ENCODE results near the gene AHCY.
"Not testable (repeated sequence)": the region's sequence is repeated elsewhere in the genome, so short reads cannot be mapped to it uniquely, and the experiment has no call there.

The AHCY gene

GRCh38 chr20:34302723-34303533, at the start of gene AHCY:
AHCY (minus strand) TSS chr20:34303355; CDS start chr20:34303270, 85 bp downstream.
- DNase-seq = peak; percentile 77

DNA sequence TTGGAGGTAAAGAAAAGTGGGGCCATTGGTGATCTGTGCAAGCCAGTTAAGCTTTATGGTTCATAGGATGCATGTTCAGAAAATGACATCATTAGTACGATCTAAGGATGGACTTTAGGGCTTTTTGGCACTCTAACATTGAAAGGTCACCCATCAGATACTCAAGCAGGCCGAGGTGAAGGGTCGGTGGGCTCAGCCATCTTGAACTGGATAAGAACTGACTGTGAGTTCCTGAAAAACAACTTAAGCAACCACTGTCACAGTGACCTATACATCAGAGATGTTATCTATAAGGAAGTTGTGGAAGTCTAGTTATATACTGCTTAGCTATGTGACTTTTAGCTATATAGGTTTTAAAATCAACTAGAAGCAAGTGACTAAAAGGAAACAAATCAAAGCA, 46.9 kb upstream of the AHCY start:
- DNase-seq = no peak

- DNase-seq = no peak
These were observed 44.4 kb upstream of the AHCY start for GRCh38 chr20:34347571-34347970.

DNA sequence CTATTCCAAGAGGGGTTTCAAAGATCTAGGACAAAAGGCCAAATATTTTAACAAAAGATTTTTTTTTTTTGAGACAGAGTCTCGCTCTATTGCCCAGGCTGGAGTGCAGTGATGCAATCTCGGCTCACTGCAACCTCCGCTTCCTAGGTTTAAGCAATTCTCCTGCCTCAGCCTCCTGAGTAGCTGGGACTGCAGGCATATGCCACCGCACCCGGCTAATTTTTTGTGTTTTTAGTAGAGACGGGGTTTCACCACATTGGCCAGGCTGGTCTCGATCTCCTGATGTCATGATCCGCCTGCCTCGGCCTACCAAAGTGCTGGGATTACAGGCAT, 43.3 kb upstream of the AHCY start:
- DNase-seq = not testable (repeated sequence)

- not testable (repeated sequence) for DNase-seq
These were observed 42.8 kb upstream of the AHCY start for GRCh38 chr20:34345839-34346532.

DNA sequence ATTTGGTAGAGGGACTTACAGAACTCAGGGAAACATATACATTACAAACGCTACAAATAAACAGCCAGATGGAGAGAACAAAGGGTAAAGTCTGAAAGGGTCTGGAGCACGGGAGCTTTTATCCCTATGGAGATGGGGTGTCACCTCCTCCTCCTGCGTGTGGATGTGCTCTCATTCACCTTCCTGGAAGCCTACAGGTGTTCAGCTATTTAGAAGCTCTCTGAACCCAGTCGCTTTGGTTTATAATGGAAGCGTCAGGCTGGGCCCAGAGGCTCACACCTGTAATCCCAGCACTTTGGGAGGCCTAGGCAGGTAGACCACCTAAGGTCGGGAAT, 42.2 kb upstream of the AHCY start:
- DNase-seq = no peak

- DNase-seq = no peak
These were observed 41.1 kb upstream of the AHCY start for GRCh38 chr20:34344238-34344637.

GRCh38 chr20:34343458-34344211, 40.5 kb upstream of the AHCY start:
- DNase-seq = no peak

DNA sequence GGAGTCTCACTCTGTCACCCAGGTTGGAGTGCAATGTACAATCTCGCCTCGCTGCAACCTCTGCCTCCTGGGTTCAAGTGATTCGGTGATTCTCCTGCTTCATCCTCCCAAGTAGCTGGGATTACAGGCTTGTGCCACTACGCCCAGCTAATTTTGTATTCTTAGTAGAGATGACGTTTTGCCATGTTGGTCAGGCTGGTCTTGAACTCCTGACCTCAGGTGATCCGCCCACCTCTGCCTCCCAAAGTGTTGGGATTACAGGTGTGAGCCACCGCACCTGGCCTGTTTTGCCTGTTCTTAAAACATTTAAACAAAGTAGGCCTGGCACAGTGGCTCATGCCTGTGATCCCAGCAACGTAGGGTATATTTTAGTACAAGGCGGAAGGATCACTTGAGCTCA, 38.0 kb upstream of the AHCY start:
- not testable (repeated sequence) for DNase-seq

DNA sequence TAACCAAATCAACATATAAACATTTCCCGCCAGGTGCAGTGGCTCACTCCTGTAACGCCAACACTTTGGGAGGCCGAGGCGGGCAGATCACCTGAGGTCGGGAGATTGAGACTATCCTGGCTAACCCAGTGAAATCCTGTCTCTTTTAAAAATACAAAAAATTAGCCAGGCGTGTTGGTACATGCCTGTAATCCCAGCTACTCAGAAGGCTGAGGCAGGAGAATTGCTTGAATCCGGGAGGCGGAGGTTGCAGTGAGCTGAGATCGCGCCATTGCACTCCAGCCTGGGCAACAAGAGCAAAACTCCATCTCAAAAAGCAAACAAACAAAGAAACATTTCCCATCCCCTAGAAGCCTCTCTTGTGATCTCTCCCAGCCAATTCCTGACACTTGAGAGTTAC, 37.6 kb upstream of the AHCY start:
- DNase-seq = not testable (repeated sequence)

GRCh38 chr20:34337982-34338726, 35.0 kb upstream of the AHCY start:
- DNase-seq = no peak

DNA sequence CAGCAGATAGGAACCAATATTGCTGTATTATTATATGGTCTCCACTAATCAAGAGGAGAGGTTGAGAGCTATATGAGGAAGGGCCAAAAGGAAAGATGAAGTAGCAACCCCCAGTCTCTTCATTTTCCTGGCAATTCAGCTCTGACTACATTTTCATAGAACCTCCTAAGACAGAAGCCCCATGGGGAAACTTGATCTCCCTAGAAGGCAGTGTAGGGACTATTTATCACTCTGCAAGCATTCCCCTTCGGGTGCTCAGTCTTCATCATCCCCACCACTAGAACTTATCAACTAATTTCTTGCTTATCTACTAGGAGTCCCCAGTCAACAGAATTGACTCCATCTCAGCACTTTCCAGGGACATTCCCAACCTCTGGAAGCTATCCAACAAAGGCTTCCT, 34.4 kb upstream of the AHCY start:
- DNase-seq = no peak

DNA sequence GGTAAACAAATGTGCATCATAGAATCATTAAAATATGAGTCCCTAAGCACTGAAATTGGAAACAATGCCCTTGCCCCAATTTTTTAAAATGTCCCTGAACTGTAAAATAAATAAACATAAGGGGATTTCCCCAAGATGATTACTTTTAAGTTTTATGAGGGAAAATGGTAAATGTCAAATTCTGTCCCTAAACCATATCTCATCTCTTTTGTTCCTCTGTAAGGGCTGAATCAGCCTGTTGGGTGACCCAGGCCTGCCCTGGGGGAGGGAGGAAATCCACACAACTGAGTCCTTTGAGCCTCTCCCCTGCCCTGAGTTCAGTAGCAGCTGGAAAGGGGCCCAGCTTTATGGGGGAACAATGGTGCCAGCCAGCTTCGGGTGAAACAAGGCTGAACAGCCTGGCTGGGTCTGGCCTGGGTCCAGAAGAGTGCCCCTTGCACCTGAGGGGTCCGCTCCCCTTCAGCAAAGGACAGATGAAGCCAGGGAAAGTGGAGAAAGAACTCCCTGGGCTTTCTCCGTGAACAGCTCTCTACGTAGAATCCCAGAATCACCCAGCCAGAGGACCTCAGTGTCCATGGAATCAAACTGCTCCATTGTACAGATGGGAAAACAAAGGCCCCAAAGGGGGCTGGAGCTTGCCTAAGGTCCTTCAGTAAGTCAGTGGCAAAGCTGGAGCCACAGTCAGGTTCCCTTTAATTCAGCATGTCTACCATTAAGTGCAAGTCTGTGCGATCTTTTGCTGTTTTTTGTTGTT, 31.7 kb upstream of the AHCY start:
- DNase-seq = no peak

- no peak for DNase-seq
These were observed 30.6 kb upstream of the AHCY start for GRCh38 chr20:34333786-34334185.

DNA sequence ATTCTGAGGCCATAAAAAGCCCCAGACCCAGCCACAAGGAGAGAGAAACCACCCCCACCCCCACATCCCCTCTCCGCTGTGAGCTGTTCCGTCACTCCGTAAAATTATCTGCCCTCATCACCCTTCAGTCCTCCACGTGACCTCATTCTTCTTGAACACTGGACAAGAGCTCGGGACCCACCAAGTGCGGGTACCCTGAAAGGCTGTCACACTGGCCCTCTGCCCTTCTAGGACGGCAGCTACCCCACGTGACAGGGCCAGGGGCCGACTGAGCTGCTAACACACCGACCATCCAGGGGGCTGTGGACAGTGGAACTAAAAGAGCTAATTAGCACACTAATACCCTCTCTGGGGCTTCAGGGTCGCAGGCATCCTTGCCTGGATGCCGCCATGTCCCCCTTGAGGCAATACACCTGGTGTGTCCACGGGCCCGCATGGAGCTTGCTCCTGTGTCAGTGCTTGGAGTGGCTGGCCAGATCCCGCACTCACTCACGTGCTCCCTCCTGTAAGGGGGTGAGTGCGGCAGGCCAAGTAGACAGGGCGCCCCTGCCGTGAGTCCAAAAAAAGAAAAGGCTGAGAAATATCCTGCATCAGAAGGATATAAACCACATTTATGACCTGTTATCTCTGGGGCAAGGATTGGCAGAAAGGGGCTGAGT, 29.2 kb upstream of the AHCY start:
- no peak for DNase-seq

DNA sequence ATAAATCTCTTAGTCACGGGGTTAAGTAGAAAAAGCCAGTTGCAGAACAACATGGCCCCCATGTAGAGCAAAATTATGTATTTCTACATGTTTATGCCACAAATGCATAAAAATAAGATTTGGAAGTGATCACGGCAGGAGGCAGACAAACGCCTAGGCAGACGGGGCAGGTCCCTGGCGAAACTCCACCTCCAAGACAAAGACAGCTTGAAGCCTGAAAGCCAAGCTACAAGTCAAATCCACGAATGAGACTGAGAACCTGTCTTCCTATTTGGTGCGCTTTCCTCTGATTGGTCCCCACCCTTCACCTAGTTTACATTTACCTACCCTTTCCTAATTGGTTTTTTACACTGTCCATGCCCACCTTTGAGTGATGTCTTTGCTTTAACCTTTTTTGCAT, 28.7 kb upstream of the AHCY start:
- no peak for DNase-seq

DNA sequence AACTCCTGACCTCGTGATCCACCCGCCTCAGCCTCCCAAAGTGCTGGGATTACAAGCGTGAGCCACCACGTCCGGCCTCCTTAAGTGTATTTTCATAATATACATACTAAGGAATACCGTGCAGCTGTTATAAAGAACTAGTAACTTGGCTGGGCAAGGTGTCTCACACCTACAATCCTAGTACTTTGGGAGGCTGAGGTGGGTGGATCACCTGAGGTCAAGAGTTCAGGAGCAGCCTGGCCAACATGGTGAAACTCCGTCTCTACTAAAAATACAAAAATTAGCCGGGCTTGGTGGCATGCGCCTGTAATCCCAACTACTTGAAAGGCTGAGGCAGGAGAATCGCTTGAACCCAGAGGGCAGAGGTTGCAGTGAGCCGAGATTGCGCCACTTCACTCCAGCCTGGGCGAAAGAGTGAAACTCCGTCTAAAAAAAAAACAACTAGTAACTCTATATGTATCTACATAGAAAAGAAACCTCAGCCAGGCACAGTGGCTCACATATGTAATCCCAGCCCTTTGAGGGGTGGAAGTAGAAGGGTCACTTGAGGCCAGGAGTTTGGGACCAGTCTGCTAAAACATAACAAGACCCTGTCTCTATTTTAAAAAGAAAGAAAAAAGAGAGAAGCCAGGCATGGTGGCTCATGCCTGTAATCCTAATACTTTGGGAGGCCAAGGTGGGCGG, 27.8 kb upstream of the AHCY start:
- DNase-seq = not testable (repeated sequence)

DNA sequence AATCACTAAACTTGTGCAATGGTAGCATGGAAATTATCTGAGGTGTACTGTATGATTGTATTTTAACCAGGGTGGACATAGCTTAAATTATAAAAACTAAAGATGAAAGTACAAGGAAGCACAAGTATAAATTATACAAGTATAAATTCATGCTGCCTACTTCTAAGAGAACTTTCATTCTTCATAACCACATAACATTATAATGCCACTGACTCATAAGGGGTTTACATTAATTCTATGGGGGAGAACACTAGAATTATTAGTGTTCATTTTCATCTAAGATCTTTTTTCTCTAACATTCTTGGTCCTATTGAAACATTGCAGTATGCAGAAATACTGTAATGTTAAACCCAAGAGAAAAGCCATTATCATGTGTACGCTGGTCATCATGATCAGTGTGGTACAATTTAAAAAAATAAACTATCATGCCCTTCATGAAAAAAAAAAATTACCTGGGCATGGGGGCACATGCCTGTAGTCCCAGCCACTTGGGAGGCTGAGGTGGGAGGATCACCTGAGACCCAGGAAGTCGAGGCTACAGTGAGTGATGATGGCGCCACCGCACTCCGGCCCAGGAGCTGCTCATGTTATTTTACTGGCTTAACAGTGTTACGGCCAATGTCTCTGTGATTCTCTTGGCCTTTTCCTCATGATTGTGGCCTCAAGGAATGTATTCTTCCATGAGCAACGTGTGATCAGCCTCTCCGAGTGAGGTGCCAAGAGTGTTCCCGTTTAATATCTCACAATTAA, 25.9 kb upstream of the AHCY start:
- no peak for DNase-seq

GRCh38 chr20:34328207-34328606, 25.1 kb upstream of the AHCY start:
- not testable (repeated sequence) for DNase-seq

DNA sequence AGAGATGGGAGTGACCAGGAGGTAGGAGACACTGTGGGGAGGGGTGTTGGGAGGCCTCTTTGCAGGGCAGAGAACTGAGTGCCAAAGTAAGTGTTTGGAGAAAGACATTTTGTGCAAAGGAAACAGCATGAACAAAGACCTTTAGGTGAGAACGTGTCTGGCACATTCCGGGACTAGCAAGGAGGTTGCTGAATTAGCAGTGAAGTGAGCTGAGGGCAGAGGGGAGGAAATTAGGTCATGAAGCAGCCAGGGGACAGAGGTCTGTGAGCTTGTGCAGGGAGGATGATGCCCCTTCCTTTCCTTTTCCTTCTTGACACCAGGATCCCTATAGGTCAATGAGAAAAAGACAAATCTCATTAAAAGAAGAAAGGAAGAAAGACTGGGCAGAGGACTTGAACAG, 21.4 kb upstream of the AHCY start:
- DNase-seq = no peak

Data from cortex of kidney (tissue), 1 donor.